Iris pigment epithelial cell (primary cell): Measurements from ENCODE around the gene UNC5CL.
"Not testable (repeated sequence)": the region's sequence is repeated elsewhere in the genome, so short reads cannot be mapped to it uniquely, and the experiment has no call there.

Experiments used
- DNase-seq: peaks from one replicate; pipeline ENCODE4 v3.0.0-alpha.2; 2011; ENCODE audit warnings: low read depth

The UNC5CL gene

DNA sequence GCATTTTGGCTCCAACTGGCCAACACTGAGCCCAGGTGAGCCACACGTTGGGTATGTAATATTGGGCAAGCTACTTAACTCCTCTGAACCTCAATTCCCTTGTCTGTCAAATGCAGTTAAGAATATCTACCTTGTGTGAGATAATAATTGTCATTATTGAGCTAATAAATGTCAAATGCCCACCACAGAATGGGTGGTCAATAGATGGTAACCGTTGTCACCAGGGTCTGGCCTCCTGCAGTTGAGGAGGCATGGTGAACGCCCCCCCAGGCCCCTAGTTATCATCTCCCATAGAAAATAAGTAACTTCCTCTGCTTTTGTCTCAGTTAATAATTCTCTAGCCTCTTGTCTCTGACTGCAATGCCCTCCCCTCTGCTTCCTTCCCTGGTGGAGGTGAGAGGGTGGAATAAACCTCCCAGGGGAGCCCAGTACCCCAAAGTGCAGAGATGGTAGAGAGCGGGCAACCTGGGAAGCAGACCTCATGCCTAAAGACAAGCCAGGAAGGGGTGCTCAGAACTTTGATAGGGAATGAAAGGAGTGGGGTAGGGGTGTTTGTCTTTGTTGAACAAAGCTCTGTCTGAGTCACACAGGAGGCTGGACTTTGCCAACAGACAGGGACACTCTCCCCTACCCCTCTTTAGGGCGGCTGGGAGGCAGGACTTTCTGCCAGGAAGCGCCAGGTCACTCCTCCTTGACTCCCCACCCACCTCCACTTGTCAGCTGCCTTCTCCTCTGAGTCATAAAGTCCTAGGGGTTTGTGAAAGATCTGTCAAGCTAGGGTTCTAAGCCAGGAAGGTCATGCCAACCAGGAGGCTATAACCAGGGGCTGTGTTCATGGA, 1.3 kb upstream of the UNC5CL start:
- DNase-seq, result peak; percentile 18

DNA sequence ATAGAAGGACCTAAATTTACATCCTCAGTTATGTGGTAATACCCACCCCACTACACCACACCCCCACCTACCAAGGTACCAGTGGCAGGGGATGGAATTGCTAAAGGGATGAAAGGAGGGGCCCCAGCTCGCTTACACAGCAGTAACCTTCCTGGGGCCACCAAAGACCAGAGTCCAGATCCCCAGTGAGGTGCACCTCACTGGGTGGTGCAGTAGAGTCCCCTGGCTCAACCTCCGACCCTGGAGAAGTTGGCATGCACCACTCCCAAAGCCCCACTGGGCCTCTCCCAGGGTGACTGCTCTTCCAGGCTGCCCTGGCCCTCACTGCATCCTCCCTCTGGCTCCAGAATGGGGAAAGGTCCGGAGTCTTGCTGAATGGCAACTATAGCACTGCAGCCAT, 816 bp downstream of the UNC5CL start:
- DNase-seq, result no peak

DNA sequence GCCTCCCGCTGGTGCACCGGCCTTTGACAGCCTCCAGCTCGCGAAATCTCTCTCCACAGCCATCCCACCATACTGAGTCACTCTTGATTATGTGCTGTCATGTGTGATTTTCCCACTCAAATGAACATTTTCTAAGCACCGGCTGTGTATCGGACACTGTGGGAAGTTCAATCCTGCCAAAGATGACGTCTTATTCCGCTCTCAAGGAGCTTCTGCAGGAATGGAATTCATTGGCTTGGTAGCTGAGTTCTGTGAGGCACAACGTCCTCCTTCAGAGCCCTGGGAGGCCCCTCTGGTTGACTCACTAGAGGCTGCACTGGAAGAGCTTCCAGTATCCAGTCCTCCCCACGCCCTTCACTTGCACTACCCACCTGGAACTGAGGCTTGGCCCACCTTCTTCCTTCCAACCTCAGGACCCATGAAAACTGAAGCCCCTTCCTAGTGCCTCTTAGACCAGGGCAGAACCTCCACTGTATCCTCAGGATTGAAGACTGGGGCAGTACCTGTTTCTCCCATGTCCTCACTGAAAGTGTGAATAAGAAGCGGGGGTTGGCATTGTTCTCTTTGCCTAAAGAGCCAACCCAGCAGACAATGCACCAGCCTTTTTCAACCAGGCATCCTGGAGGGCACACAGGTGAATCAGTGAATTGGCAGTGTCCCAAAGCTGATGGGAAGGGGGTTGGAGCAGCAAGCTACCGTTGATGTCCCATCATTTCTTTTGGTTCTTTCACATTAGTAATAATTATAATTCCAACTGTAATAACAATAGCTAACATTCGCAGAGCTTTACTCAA, 1.7 kb downstream of the UNC5CL start:
- no peak for DNase-seq

DNA sequence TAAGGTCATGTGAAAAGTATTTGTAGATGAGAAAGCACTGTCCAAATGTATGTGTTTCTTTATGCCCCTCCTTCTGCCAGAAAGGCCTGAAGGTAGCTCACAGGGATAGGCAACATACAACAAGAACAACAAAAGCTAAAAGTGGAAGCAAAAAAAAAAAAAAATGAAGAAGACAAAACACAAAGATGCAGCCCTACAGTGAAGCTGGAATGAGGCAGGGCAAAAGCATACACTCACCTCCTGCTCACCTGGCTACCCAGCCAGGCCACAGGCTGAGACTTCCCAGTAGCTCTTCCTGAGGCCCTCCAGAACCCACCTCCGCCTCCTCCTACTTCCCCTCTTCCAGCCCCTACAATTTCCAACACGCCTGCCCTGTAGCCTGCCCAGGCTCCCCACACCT, 2.4 kb downstream of the UNC5CL start:
- no peak for DNase-seq

DNA sequence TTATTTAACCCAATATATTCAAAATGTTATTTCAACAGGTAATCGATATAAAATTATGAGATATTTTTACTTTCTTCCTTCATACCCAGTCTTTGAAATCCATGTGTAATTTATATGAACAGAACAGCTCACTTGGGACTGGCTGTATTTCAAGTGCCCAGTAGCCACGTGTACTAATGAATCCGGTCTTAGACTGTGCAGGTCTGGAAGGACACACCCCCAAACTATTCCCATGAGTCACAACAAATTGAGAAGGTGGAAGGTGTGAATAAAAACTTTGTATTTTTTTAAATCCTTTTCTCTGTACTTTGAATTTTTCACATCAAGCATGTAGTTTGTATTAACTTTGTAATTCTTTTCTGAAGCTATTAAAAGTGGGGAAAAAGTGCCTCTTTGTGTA, 2.8 kb downstream of the UNC5CL start:
- DNase-seq, result no peak

DNA sequence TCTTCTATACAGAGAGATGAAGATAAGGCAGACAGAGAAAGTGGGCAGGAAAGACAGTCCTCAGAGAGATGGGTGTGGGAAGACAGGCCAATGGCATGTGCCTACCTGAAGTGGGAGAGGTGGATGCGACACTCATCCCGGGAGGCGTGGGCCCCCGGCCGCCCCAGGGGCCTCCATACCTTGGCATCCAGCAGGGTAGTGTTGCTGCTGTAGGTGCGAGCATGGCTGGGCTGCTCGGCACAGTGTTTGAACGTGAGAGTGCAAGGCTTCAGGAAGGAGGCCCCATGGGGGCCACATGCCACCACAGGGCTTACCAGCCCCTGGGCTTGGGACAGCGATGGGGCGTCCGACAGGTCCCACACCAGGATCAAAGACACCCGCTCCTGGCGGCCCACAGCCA, 5.2 kb downstream of the UNC5CL start:
- no peak for DNase-seq

DNA sequence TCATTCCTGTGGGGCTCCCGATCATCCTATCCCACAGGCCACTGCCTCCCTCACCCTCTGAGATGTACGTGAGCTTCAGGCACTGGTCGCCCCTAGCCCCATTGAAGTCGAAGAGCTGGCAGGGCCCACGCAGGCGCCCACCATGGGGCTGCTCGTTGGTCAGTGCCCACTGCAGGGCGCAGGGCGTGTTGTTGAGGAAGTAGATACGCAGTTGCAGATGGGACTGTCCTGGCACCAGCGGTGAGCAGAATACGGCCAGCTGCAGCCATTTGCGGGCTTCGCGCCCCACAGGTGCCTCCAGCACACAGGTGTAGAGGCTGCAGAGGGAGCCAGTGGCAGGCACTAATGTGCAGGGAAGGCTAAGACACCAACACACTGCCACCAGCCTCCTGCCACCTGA, 6.2 kb downstream of the UNC5CL start:
- DNase-seq, result no peak

DNA sequence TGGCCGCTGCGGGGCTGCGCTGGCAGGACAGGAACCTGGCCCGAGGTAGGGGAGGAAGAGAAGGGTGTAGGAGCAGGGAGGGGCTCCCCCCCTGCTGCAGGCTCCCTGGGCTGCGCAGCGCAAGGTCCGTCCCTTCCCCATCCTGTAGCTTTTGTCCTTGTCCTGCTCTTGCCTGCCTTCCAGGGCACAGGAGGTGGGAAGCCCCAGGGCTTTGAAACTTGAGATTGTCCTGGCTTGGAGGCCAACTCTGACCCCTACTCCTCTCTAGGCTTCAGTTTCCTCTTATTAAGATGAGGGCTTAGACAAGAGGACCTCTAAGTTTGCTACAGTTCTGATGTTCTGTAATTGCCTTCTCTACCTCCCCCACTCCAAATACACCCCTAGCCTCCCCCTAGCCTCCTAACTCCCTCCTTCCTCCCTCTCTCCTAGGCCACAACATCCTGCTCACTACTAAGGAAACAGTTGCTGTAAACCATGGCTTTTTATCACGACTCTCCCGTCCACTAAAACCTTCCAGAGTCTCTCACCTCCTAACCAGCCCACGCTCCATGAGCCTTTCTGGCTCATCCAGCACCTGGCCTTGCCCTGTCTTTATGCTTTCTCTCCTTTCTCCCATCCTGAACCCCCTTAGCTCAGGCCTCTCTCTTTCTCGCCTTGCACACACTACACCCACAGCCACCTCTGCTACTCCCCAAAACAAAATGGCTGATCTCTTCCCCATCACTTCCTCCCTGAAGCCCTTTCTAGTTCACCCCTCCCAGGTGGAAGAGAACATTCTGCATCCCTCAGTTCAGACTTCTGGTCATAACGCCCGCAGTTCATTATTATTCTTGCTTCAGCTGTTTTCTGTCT, 10.2 kb downstream of the UNC5CL start:
- DNase-seq, result no peak

DNA sequence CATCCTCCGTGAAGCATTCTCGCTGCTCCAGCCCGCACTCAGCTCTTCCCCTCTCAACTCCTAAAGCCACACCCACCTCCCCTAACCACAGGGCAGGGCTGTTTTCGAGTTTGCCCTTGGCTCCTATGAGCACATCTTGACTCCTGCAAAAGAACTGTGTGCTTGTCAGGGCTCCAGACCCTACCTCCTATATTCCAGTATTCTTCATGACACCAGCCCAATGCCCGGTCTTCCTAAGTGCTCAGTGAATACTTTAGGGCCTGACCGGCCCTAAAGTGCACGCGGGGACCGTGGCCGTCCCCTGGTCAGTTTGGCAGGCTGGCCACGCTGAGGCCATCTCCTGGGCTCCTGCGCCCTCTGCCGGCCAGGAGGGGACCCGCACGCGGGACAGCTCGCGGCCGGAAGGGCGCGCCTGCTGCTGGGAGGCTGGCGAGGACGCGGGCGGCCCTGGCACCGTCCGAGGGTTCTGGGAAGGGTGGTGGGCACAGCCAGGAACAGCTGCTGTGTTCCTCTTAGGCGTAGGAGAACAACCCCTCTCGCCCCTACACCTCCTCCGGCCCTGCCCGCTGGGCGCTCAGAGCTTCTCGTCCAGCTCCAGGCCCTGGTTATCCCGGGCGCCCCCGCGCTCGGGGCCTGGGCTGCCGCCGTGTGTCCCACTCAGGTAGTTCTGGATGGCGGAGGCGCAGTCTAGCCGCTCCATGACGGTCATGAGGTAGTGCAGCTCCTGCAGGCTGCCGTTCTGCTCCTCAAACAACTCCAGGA, 11.0 kb downstream of the UNC5CL start:
- DNase-seq, result peak; percentile 52

DNA sequence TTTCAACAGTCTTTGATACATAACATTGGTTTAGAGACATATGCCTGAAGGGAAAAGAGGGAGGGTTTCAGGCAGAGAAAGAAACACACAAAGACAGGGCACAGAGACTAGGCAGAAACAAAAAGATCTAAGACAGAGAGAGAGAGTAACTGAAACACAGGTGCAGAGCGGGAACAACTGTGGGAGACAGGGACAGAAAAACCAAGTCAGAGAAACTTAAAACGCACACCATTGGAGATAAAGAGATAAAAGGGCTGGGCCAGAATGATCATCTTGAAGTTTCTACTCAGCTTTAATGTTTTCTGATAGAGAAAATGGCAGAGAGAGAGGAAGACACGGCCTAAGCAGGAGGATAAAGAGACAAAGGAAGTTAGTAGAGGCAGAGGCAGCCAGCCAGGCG, 11.8 kb downstream of the UNC5CL start:
- no peak for DNase-seq

DNA sequence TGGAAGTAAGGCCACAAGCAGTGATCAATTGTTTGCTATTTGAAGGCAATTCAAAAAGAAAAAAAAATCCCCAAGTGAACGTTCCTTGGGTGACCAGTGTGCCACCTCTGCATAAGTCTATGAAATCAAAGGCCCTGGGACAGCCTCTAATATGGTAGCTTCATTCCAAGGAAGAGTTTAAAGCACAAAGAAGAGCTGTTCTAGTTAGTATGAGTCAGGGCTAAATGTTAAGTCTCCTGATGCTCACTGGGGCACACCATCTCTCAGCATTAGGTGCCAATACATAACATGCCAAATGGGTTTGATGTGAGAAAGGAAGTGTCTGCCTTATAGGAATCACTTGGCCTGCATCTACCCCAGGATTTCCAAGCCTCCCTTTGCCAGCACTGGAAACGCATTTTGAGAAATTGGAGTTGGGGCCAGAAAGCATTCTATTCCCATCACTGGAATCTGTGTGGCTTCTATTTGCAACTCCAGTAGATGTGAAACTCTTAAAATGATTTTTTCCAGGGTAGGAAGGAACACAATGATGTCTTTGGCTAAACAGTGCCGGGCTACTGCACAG, 13.0 kb downstream of the UNC5CL start:
- DNase-seq, result no peak

DNA sequence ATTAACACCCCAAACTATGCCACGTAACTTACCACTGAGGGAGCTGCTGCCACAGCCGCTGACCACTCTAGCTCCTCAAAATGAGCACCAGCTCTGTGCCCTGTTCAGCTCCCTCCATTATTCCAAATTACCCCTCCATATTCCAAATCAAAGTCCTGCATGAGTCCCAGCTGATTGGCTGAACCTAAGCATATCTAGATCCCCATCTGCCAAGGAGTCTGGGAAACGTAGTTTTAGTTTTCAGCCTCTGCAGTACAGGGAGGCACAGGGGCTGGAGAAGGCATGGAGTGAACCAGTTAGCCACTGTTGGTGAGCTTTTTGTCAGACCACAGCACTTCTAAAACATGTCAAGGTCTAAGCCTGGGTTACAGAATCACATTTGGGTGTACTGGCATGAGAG, 15.9 kb downstream of the UNC5CL start:
- DNase-seq, result no peak

DNA sequence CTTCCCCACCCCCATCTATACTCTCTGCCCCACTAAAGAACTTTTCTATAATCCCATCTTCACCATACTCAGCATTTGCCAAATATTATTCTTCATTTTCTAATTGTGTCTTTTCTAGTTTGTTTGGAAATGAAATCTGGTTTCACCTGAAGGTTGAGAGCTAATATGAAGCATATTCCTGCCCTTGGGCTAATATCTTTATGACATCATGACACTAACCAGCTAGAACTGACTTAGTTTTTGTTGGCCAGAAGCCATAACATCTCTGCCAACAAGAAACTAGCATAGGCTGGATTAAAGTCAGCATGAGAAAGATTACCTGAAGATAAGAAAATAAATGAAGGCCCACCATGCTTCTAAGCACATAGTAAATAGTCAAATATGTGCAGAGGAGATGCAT, 16.7 kb downstream of the UNC5CL start:
- peak; percentile 28 for DNase-seq

DNA sequence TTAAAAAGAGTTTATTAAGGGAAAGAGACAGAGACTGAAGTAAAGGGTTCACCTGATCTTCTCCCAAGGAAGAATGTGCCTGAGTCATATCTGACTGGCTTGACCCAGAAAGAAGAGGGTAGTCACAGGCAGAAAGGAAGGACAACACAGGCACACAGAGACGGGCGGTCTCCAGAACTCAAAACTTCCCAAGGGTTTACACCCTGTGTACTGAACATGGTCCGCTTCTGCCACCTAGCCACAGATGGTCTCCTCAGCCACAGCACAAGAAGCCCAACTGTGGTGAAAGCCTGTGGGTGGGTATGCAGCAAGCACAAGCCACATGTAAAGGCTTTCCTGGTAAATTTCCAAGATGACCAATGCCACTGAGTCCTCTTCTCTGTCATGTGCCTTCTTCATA, 17.2 kb downstream of the UNC5CL start:
- DNase-seq, result peak; percentile 49

DNA sequence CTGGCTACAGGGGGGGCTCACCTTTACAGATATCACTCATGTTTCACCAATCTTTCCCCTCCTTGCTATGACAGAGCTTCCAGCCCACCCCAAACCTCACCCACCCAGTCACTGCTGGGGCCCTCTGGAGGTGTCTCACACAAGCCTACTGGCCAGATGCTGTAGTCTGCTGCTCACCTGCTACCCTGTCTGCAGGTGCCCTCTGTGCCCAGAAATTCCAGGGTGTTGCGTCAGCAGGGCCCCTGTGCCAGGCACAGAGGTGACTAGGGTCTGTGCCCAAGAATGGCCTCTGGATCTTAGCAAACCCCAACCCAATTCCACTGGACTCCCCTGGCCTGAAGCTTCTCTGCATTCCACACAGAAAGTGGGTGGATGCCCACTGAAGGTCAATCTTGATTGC, 21.4 kb downstream of the UNC5CL start:
- DNase-seq, result no peak

DNA sequence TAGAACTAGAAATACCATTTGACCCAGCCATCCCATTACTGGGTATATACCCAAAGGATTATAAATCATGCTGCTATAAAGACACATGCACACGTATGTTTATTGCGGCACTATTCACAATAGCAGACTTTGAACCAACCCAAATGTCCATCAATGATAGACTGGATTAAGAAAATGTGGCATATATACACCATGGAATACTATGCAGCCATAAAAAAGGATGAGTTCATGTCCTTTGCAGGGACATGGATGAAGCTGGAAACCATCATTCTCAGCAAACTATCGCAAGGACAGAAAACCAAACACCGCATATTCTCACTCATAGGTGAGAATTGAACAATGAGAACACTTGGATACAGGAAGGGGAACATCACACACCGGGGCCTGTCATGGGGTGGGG, 23.2 kb downstream of the UNC5CL start:
- not testable (repeated sequence) for DNase-seq

DNA sequence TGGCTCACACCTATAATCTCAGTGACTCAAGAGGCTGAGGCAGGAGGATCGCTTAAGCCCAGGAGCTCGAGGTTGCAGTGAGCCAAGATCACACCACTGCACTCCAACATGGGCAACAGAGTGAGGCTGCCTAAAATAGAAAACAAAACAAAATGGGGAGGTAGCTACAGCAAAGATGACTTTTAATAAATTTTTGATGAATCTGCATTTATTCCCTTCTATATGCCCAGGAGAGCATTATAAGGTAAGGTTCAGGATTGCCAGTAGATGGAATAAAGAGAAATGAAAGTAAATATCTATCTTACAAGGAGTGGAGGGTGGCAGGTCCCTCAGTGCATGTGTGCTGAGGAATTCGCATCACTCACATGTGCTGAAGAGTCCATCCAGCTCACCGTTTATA, 24.2 kb downstream of the UNC5CL start:
- no peak for DNase-seq

DNA sequence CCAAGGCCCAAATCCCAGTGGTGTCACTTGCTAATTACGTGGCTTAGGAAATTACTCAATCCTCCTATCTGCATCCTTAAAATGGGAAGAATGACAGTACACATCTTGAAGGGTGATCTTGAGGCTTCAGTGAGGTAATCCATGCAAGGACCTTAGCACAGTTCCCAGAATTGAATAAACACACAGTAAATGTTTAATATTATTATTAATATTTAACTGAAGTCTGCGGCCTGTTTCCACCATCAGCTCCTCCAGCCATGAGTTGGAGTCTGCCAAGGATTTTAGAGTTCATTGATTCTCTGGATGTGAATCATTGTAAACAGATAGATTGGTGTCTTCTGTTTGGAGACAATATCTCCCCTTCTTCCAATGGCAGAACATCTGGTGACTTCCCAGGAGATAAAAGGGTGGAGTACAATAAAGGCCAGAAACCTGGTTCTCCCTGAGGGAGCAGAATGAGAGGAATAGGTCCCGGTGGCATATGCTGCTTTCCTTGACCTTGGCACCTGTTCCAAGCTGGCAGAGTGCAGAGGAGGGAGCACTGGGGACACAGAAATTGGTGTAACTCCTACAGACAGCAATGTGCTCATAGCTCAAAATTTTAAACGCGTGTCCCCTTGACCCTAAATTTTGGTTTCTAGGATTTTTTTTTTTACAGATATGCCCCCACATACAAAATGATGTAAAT, 25.4 kb downstream of the UNC5CL start:
- no peak for DNase-seq

DNA sequence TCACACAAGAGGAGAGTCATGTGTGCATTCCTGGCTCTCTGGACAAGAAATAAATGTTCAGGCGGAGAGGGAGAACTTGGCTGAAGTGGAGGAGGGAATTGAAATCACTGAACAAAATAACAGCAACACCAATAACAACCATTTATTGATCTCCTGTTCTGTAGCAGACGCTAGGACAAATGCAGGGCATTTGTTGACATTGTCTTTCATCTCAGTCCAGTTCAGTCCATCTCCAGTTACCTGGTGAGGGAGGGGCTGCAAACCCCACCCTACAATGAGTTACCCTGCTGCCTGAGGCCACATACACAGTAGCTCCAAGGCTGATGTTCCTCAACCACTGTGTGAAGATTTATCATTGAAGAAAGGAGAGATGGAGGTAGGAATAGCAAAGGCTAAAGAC, 27.3 kb downstream of the UNC5CL start:
- DNase-seq, result no peak

DNA sequence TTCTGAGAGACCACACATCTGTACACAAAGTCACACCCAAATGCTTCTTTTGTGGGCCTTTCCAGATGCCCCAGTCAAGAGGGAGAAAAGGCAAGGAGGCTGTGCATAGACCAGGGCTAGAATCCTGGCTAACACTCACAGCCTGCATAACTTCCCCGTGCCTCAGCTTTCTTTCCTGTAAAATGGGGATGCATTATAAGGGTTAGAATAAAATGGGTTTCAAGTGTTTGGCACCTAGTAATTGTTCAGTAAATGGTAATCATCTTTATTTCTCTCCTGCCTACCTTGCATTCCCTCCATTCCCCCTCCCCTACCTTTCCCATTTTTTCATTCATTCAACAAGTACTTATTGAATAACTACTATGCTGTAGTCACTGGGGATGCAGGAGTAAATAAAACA, 29.4 kb downstream of the UNC5CL start:
- DNase-seq, result no peak

DNA sequence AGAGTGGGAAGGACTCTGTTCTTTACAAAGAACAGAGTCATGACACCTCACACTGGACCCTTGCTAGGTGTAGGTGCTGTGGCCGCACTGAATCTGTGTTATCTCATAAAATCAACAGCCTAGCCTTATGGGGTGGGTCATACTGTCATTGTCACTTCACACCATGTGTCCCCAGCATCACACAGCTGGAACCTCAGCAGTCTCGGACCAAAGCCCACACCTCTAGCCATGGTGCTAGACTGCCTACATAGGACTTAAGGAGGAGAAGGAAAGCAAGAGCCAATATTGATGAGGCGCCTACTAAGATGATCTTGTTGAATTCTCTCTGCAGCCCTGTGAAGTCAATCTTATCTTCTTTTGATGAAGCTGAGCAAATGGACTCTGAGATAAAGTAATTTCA, 31.0 kb downstream of the UNC5CL start:
- DNase-seq, result no peak
